Measurements from ENCODE around the gene CD1D.
"Not testable (repeated sequence)": the region's sequence is repeated elsewhere in the genome, so short reads cannot be mapped to it uniquely, and the experiment has no call there.

CD1D gene

GRCh38 chr1:158176399-158176798 is 4.3 kb upstream of the CD1D start:
- DNase-seq (ENCODE audit: low read depth in 2 of 2): no peak

GRCh38 chr1:158176849-158177699 is 3.6 kb upstream of the CD1D start:
- not testable (repeated sequence) for DNase-seq (ENCODE audit: low read depth in 2 of 2)

GRCh38 chr1:158177700-158178450 is 2.8 kb upstream of the CD1D start:
- DNase-seq (ENCODE audit: low read depth in 2 of 2): no peak

- DNase-seq (ENCODE audit: low read depth in 2 of 2): no peak
These were observed 1.2 kb upstream of the CD1D start for GRCh38 chr1:158179301-158180041.

- DNase-seq (ENCODE audit: low read depth in 2 of 2): no peak
These were observed 855 bp downstream of the CD1D start for GRCh38 chr1:158181577-158181922.

GRCh38 chr1:158185770-158186169 is 5.1 kb downstream of the CD1D start:
- no peak for DNase-seq (ENCODE audit: low read depth in 2 of 2)

- DNase-seq (ENCODE audit: low read depth in 2 of 2): no peak
These were observed 5.5 kb downstream of the CD1D start for GRCh38 chr1:158186180-158186579.

GRCh38 chr1:158188611-158189010 is 7.9 kb downstream of the CD1D start:
- no peak for DNase-seq (ENCODE audit: low read depth in 2 of 2)

- no peak for DNase-seq (ENCODE audit: low read depth in 2 of 2)
These were observed 8.9 kb downstream of the CD1D start for GRCh38 chr1:158189624-158190023.

GRCh38 chr1:158191299-158191698 is 10.6 kb downstream of the CD1D start:
- DNase-seq (ENCODE audit: low read depth in 2 of 2): no peak

GRCh38 chr1:158196461-158196860 is 15.8 kb downstream of the CD1D start:
- DNase-seq (ENCODE audit: low read depth in 2 of 2): no peak

GRCh38 chr1:158199849-158200248 is 19.2 kb downstream of the CD1D start:
- no peak for DNase-seq (ENCODE audit: low read depth in 2 of 2)

GRCh38 chr1:158200527-158200926 is 19.8 kb downstream of the CD1D start:
- no peak for DNase-seq (ENCODE audit: low read depth in 2 of 2)

- DNase-seq (ENCODE audit: low read depth in 2 of 2): no peak
These were observed 23.2 kb downstream of the CD1D start for GRCh38 chr1:158203693-158204457.

GRCh38 chr1:158204458-158204827 is 23.7 kb downstream of the CD1D start:
- no peak for DNase-seq (ENCODE audit: low read depth in 2 of 2)

GRCh38 chr1:158208586-158209116 is 28.0 kb downstream of the CD1D start:
- DNase-seq (ENCODE audit: low read depth in 2 of 2): no peak

- DNase-seq (ENCODE audit: low read depth in 2 of 2): no peak
These were observed 31.6 kb downstream of the CD1D start for GRCh38 chr1:158212320-158212719.

GRCh38 chr1:158223445-158223844 is 42.8 kb downstream of the CD1D start:
- not testable (repeated sequence) for DNase-seq (ENCODE audit: low read depth in 2 of 2)

- DNase-seq (ENCODE audit: low read depth in 2 of 2): no peak
These were observed 47.4 kb downstream of the CD1D start for GRCh38 chr1:158227904-158228623.
